ENCODE measurements around the gene BHLHE40. TPM values are rescaled to one million over a fixed set of nuclear protein-coding genes. Genes with fewer than 3 reads are reported as not detected.
A peak's percentile ranks its signal among the peaks of the same experiment; 100 is the strongest.

Gene BHLHE40
- total RNA-seq, 1 donor from 2014 or later, result 16.0 TPM

DNA sequence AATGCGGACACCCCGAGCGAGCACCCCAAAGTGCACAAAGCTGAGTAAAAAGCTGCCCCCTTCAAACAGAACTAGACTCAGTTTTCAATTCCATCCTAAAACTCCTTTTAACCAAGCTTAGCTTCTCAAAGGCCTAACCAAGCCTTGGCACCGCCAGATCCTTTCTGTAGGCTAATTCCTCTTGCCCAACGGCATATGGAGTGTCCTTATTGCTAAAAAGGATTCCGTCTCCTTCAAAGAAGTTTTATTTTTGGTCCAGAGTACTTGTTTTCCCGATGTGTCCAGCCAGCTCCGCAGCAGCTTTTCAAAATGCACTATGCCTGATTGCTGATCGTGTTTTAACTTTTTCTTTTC lies 5.3 kb downstream of the BHLHE40 start:
- DNase-seq, result peak; percentile 33

DNA sequence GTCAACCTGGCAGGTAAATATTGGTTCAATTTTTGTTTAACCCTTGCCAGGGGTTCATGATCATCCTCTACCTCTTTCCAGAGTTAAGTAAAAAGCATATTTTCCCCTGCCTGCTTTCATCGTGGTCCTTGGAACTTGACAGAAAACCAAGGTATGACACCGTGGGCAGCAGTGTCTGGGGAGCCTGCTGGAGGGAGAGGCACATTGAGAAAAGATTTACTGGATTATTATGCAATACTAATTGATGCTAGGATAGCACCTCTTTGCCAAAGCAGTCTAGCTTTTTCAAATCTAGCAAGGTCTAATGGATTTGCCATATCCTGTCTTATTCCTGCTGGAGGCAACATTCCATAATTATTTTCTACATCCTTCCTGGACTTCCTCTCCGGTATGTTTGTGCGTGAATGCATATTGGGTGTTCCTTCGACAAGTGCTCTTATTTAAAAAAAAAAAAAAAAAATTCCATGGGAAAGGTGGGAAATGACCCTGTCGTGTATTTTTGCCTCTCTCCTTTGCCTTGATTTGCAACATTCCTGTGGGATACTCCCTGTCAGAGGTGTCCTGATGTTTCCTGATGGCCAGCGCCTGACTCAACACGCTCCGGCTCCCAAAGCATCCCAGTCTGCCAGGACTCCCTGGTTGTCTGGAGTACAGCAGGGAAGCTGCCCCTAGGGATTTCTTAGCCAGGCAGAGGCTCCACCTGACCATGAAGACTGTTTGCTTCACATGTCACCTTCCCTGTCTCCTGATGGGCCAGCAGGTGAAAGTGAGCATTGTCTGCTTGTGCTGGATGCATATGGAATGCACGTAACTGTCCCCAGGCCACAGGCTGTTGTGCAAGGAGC lies 6.3 kb downstream of the BHLHE40 start:
- DNase-seq, result peak; percentile 96

DNA sequence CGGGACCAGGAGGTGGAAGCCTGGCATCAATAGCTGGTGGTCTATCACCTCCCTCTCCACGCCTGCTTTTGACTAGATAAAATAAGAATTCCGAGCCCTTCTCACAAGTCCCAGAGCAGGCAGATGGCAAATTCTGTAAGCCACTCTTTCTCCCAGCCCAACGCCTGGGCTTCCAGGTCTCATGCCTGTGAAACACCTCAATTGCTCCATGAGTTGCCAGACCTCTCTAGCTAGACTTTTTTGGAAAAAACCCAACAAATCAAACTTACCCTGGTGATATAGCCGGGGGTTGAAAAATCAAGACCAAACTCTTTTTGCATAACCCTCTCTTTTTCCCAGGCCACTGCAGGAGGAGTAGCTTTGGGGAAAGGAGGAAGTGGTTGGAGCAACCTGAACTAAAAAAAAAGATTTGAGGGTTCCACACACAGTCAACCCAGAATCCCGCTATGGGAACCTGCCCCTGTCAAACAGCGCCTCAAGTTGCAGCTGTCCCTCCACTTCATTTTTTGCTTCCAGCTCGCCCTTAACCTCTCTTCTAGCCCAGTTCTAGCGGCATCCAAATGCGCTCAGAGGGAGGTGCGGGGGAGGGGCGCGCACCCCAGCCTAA lies 7.0 kb downstream of the BHLHE40 start:
- DNase-seq, result no peak

DNA sequence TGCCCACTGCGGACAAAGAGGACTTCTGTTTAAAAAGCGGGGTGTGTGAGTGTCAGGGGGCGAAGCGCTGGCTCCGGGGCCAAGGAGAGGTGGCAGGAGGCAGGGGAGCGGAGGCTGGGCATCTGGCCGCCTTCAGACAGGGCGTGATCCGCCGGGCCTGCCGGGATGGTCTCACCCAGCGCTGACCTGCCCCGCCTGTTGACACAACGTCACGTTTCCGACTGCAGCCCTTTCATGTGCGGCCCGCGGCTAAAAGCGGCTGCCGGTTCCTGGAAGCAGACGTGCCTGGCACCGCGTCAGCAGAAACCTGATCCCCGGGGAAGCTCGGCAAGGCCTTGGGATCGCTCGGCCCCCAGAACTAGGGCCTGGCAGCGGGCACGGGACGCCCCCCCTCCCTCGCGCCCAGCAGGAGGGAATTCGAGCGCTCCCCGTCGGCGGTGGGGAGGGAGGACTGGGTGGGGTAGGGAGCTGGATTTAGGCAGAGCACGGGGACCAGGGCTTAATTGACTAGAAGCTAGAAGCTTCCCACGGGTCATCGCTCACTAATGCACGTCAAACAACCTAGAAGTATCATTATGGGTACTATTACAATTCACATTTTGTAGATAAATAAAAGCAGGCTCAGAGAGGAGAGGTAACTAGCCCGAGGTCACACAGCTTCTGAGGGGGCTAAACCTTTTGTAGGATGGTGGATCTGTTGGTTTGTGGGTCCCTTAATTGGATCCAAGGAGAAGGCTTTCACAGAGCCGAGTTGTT lies 7.7 kb downstream of the BHLHE40 start:
- peak; percentile 98 for DNase-seq

DNA sequence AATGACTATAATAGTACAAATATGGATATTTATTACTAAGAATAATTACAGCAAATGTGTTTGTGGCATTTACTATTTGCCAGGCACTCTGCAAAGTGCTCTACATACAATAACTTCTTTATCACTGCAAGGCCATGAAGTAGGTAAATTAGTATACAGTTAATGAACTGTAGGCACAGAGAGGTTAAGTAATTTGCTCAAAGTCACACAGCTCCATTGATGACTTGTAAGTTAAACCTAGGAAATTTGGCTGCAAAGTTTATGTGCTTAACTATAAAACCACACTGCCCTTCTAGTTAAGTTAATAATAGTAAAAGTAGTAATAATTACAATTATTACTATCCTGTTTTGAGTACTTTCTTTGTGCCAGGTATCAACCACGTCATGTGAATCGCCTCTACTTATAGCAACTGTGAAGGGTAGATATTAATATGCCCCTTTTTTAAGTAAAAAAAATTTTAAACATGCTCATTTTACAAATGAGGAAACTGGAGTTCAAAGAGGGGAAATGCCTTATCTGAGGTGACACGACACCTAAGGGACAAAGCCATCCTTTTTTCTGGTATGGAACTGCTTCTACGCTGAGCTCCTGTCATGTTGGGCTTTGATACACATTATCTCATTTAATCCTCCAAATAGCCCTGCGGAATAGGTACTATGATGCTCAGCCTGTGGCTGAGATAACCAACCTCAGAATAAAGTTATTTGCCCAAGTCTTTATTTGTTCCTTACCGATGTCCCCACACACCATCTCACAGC lies 8.5 kb downstream of the BHLHE40 start:
- DNase-seq, result no peak

DNA sequence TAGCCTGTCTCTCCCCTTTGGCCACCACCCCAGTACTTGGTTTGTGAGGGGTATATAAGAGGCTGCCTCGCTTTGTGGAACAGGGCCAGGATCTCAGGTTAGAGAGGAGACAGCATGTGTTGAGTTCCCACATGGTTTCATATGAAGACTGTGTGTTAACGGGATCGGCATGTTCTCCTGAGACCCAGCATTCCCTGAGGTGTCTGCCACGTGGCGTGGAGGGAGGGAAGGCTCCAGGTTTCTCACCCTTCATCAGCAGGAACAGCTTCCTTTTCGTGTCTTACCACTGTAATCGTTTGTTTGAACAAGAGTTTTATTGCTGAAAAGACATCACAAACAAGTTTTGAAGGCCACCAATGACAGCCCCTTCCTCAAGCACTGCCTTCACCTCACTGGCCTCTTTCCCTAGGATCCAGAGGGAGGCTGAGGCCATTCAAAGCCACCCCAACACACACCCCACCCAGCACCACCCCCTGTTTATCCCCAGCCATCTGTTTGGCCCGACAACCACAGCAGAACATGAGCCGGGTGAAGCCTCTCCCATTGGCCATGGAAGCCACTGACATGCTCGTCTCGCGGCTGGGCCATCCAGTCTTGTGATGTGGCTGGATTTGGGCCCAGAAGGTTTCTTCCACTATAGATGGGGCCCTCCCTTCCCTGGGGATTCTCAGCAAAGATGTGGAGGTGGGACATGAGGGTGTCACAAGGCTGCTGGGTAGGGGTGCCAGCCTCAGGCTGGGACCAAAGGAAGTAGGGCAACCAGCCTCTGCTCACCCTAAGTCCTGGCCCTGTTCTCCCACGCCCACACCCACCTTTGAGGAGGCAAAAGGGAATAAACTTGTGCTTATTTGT lies 10.0 kb downstream of the BHLHE40 start:
- no peak for DNase-seq

DNA sequence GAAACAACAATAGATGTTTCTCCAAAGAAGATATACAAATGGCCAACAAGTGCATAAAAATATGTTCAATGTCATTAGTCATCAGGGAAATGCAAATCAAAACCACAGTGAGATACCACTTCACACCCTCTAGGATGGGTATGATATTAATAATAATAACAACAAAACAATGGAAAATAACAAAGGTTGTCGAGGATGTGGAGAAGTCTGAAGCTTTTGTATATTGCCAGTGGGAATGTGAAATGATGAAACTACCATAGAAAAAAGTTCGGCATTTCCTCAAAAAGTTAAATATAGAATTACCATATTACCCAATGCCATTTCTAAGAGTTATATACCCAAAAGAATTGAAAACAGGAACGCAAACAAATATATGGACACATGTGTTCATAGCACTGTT lies 10.8 kb downstream of the BHLHE40 start:
- DNase-seq, result no peak

DNA sequence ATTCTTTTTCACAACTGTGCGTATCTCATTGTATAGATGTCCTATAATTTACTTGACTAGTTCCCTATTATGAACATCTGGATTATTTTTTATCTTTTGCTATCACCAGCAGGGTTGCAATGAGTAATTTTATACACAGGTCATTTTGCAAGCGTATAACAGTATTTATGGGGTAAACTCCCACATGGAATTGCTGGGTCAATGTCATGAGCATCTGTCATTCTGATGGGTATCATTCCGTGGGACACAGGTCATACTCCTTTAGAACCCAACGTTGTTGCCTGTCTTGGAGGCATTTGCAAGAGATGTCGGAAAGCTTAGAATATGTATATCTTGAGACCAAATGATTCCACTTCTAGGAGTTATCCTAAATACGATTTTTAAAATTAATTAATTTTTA lies 12.9 kb downstream of the BHLHE40 start:
- no peak for DNase-seq

DNA sequence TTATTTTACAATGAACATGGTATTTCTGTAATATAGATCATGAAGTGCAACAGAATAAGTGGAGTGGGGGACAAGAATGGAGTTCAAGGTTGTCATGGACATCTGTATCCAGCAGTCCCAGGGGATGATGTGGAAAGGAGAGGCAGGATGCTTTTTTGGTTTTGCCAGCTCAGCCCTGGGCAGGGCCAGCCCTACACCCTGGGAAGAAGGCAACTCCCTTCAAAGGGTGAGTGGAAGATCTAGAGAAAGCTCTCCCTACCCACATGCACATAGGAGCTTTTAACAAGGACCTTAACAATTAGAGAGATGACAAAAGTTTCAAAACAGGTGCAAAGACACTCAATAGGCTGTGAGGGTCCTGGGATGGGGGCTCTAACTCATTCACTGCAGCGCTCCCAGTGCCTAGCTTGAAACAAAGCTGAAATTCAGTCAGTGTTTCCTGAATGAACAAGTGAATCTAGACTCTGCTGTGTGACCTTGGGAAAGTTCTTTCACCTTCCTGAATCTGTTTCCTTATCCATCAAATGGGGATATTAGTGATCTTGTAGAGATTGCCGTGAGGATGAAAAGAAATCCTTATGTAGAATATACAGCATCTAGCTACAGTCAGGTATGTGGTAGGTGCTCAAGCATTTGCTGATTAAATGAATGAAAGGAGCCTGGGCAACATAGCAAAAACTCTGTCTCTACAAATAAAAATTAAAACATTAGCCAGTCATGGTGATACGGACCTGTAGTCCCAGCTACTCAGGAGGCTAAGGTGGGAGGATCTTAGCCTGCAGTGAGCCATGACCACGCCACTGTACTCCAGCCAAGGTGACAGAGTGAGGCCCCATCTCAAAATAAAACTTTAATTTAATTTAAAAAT lies 14.3 kb downstream of the BHLHE40 start:
- peak; percentile 22 for DNase-seq

DNA sequence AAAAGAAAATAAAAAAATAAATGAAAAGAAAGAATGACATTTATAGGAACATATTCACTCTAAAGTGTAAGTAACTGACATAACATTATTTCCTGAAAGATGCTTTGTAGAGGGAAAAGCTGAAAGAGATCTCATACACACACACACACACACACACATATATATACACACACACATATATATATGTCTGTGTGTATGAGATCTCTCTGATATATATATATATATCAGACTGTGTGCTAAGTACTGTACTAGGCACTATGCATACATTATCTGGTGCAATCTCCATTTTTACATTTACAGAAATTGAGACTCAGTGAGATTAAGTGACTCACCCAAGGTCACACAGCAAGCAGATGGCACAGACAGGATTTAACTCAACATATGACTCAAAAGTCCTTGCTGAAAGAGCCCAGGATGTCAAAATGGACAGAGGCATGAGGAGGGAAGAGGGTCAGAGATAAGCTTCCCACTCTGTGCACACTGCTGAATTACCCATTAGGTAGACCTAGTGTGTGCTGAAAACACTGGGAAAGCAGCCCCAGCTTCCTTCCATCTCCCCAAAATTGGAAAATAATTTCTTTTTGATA lies 15.0 kb downstream of the BHLHE40 start:
- DNase-seq, result peak; percentile 39

DNA sequence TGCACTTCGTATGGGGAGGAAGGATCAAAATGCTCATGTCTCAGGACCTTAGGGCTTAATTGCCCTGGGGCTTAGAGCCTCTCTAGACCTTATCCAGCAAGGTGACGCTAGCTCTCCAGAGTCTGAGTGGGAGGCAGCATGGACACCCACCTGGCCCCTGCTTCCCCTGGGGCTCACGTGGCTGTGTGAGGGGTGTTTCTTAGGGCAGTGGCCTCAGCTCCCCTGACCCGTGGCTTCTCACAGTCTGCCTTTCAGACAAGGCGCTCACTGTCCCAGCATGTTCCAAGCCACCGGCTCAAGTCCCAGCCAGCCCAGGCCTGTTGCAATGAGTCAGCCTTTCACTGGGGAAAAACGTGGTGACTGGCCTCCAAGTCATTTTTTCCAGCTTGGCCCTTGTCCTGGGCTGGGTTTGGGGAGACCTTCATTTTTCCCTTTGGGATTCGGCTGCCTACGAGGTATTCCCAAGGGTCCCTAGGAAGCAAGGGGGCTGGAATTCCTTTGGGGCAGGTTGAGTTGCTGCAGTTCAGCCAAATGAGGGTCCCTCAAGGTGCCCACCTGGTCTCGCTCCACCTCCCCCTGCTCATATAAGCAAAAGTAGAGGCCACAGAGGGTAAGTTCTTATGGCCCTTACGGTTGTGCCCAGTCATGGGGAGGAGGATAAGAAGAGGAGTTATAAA lies 15.7 kb downstream of the BHLHE40 start:
- DNase-seq, result peak; percentile 84

DNA sequence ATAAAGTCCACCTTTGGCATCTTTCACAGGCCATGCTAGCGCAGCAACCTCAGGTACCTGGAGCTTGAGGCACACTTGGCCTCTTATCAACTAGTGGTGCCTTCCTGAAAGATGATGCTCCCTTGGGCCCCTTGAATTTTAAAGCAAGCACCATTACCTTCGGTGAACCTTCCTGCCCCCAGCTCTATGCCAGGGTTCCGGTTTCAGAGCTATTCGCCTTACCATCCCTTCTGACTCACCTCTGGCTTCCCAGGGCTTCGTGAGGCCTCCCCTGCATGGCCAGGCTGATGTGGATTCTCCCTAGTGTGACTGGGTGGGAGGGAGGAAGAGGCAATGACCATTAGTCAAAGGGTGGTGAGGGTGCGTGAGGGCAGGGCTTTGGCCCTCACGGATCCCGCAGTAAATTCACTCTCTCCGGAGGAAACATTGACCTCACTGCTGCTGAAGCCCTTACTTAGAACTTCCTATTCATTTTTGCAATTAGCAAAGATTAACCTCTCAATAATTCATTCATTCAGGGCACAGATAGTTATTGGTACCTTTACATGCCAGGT lies 16.3 kb downstream of the BHLHE40 start:
- DNase-seq, result peak; percentile 69

DNA sequence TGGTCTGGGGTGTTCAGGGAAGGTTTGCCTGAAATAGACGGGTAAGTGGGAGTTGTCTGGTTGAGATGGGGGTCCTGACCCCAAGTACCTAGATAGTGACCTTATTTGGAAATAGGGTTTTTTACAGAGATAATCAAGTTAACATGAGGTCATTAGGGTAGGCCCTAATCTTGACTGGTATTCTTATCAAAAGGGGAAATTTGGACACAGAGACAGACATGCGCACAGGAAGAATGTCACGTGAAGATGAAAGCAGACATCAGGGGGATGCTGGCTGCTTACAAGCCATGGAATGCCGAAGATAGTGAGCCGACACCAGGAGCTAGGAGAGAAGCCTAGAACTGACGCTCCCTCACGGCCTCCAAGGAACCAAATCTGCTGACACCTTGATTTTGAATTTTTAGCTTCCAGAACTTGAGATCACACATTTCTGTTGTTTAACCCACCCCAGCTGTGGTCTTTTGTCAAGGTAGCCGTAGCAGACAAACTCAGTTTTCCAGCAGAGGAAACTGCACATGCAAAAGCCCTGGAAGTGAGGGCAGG lies 17.1 kb downstream of the BHLHE40 start:
- no peak for DNase-seq

DNA sequence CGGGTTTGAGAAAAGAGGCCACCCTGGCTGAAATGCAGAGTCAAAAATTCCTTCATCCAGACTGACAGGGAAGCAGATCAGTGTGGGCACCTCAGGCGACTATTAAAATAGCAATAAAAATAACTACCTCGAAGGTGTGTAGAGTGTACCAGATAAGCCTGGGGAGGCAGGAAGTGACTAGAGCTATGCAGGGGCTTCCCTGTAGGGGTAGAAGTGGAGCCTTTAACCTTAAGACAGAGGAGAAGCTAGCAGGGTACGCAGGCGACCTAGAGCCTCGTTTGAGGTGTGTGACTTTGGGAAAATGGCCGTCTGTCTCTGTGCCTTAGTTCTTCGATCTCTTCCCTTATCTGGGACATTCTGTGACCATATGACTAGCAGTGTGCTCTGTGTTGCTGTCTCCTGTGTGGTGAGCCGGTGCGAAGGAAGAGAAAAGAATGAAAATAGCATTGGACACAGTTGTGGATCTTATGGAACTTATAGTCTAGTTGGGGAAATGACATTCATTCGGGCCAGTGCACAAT lies 17.6 kb downstream of the BHLHE40 start:
- no peak for DNase-seq

DNA sequence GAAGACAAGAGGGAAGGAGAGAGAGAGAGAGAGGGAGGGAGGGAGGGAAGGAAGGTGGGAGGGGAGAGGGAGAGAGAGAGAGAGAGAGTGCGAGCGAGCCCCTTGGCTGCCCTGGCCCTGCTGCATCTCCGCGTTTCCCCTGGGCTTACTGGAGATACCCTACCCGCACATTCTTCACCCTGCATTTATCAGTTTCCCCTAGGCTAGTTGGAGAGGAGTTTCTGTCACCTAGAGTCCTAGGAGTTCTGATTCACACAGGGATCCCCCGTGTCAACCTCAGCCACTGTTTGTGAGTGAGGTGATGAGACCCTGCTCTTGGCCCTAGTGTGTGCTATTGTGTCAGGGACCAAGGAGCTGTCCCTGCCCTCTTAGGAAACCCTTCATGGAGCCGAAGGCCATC lies 18.7 kb downstream of the BHLHE40 start:
- DNase-seq, result no peak

DNA sequence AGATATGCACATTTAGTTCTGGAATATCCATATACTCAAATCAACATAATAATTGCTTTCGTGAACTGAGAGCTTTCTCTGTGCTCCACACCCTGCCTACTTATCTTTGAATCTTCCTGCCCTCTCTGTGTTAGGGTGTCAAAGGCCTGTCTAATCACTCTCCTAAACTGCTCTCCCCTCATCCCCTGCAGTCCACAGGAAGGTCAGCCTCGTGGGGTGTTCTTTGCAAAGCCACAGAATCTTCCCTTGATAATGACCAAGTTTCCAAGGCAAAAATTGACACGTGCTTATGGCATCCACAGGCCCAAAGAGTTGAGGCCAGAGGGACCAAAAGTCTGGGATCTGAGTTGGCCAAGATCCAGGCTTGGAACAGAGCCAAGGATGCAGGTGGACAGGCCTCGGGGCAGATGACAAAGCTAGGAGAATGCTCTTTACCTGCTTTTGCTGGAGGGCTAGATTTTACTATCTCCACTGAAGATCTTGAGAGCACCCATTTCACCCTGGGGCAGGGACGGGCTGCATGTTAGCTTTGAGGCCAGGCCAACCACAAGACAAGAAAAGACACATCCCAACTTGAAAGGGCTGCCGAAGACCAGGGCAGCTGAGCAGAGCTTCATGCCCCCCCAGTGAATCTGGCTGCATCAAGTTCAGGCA lies 20.4 kb downstream of the BHLHE40 start:
- DNase-seq, result no peak

DNA sequence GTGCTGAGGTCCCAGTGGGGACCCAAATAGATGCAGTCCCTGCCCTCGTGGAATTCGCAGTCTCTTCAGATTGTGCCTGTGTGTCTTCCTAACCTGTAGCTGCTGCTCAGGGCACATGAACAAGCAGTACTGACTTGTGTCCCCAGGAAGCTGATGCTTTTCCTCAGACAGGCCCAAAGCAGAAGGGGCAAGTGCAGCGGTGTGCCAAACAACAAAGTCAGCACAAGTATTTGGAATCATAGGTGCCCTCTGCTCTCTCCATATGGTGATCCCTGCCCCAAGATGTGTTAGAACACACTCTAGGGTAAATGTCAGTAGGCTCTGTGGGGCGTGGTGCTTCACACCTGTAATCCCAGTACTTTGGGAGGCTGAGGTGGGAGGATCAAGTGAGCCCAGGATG lies 21.9 kb downstream of the BHLHE40 start:
- no peak for DNase-seq

DNA sequence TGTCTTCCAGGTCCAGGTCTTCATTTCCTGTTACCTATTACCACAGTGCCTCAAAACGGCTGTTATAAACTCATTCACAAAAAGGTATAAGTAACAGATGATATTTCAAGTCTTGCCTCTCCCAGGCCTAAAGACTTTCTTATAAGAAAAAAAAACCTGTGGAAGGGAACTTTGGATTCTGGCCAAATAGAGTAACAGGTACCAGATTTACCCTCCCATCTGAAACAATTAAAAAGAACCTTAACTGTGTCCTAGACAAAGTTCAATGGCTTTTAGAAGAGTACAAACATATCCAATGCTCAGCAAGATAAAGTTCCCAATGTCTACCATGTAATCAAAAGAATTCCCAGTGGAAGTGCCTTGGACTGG lies 22.6 kb downstream of the BHLHE40 start:
- DNase-seq, result no peak
